ENCODE measurements around the gene DCTN2.

- TF ChIP-seq EZH2phosphoT487 (IDR thresholded peaks at IDR 0.05; ENCODE audit: insufficient read depth, low read depth) (no peak), EZH2 (IDR thresholded peaks at IDR 0.05; ENCODE audit: insufficient read depth, poor library complexity, severe bottlenecking) (no peak)
These were observed 32.1 kb downstream of the DCTN2 start for GRCh38 chr12:57514720-57515407.
